ENCODE data around the gene CLEC3B. TPM values are rescaled to one million over a fixed set of nuclear protein-coding genes. Genes with fewer than 3 reads are reported as not detected.

Gene CLEC3B
- total and polyA plus RNA-seq, 10 of the 15 experiments (the other 5 are each of a cell fraction or from before 2014, with no cell fraction given) = 0.23 TPM; not detected in 9

DNA sequence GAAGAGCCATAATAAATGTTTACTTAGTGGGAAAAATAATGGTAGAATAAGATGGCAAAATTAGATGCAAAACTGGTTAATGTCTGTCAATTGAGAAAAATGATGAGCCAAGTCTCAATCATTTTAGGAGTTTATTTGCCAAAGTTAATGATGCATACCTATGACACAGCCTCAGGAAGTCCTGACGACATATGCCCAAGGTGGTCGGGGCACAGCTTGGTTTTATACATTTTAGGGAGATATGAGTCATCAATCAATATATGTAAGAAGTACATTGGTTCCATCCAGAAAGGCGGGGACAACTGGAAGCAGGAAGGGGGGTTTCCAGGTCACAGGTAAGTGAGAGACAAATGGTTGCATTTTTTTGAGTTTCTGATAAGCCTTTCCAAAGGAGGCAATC, 31.5 kb downstream of the CLEC3B start:
- POLR2A ChIA-PET = no interaction called here
- CTCF ChIA-PET = interaction anchor here (0.7 to 12.6 kb wide), 5 partner anchors 16 to 381 kb away, joined by 3 to 282 read pairs (median 8); no protein-coding TSS in a partner anchor
- no peak for DNase-seq (ENCODE audit: low read depth, low spot score)
- no TSS peak for BruUV-seq (replicated peaks)
- no peak for ATAC-seq
- SMC1A ChIA-PET (ENCODE audit: uncharacterized antibody, unreplicated experiment) = interaction anchor here (1.0 to 6.6 kb wide), 4 partner anchors 9 to 153 kb away, joined by 4 to 120 read pairs (median 18); no protein-coding TSS in a partner anchor
- no peak overlapping the region for H3K4me2 ChIP-seq (ENCODE audit: control insufficient read depth, insufficient read depth)
- 0% methylated on average over 3 of the region's 3 CpGs for WGBS (ENCODE audit: insufficient coverage, insufficient replicate concordance, low lambda C conversion rate, missing lambda C conversion rate)
- no peaks in the 10 kb centered on the region for H3K27me3 ChIP-seq (replicated peaks in 1 of 2; ENCODE audit: control insufficient read depth in 2 of 2, insufficient read depth in 2 of 2, low read length in 1 of 2)
- no peaks in the 10 kb centered on the region for H3K4me1 ChIP-seq (ENCODE audit: control insufficient read depth, insufficient read depth, low read length)
- H2AFZ ChIP-seq (ENCODE audit: control insufficient read depth, low read depth, low read length) = no peak overlapping the region
- no peaks in the 10 kb centered on the region for H3K79me2 ChIP-seq (ENCODE audit: control insufficient read depth, insufficient read depth, low read length)
- no peak overlapping the region for H3K9ac ChIP-seq (ENCODE audit: control insufficient read depth, insufficient read depth, low read length)
- H4K20me1 ChIP-seq (ENCODE audit: control insufficient read depth, insufficient read depth) = no peaks in the 10 kb centered on the region
- RAD21 ChIA-PET (ENCODE audit: unreplicated experiment) = interaction anchor here (1.8 to 4.9 kb wide), 2 partner anchors 15 to 153 kb away, joined by 4 to 101 read pairs; no protein-coding TSS in a partner anchor
- FAIRE-seq = no peak
- in situ Hi-C loops (cut with MboI) (no loop called here), intact Hi-C loops (cut with micrococcal nuclease; ENCODE audit: unreplicated experiment) (no loop called here)
- no peaks in the 10 kb centered on the region for H3K9me3 ChIP-seq (replicated peaks; ENCODE audit: control insufficient read depth, insufficient read depth, low read length)
- TF ChIP-seq POU2F2 (IDR thresholded peaks at IDR 0.05; ENCODE audit: borderline replicate concordance, low read depth, low read length) (no peak), ASH2L (IDR thresholded peaks at IDR 0.05; ENCODE audit: borderline replicate concordance, low read depth) (no peak), CBX5 (IDR thresholded peaks at IDR 0.05; ENCODE audit: low read depth) (no peak), ZNF274 (IDR thresholded peaks at IDR 0.05; ENCODE audit: insufficient read depth, insufficient read length) (no peak)
- H3K36me3 ChIP-seq (ENCODE audit: control insufficient read depth in 2 of 2, insufficient read depth in 2 of 2, low read length in 1 of 2) = no peaks in the 10 kb centered on the region
- H3K27ac ChIP-seq (ENCODE audit: control insufficient read depth, insufficient read depth) = no peak overlapping the region
- H3K4me3 ChIP-seq = no peak overlapping the region

GRCh38 chr3:45059132-45059531, 33.0 kb downstream of the CLEC3B start:
- intact Hi-C loops (cut with micrococcal nuclease; ENCODE audit: unreplicated experiment) (no loop called here), in situ Hi-C loops (cut with MboI) (no loop called here)
- ChIA-PET SMC1A (ENCODE audit: uncharacterized antibody, unreplicated experiment) (no interaction called here), CTCF (interaction anchor here (0.6 kb wide), 1 partner anchor 20 kb away, joined by 3 read pairs; no protein-coding TSS in a partner anchor), RAD21 (ENCODE audit: unreplicated experiment) (no interaction called here), POLR2A (no interaction called here)
- no TSS peak for BruUV-seq (replicated peaks)
- no peak overlapping the region for H3K27ac ChIP-seq (ENCODE audit: control insufficient read depth, insufficient read depth)
- H3K9me3 ChIP-seq (replicated peaks; ENCODE audit: control insufficient read depth, insufficient read depth, low read length) = no peaks in the 10 kb centered on the region
- no peak overlapping the region for H3K9ac ChIP-seq (ENCODE audit: control insufficient read depth, insufficient read depth, low read length)
- no peaks in the 10 kb centered on the region for H3K4me1 ChIP-seq (ENCODE audit: control insufficient read depth, insufficient read depth, low read length)
- H3K36me3 ChIP-seq (ENCODE audit: control insufficient read depth in 2 of 2, insufficient read depth in 2 of 2, low read length in 1 of 2) = no peaks in the 10 kb centered on the region
- FAIRE-seq (no peak), ATAC-seq (no peak), DNase-seq (ENCODE audit: low read depth, low spot score) (no peak)
- no peaks in the 10 kb centered on the region for H3K79me2 ChIP-seq (ENCODE audit: control insufficient read depth, insufficient read depth, low read length)
- H2AFZ ChIP-seq (ENCODE audit: control insufficient read depth, low read depth, low read length) = no peak overlapping the region
- no peaks in the 10 kb centered on the region for H4K20me1 ChIP-seq (ENCODE audit: control insufficient read depth, insufficient read depth)
- no peak overlapping the region for H3K4me3 ChIP-seq
- 69% methylated on average over 2 of the region's 2 CpGs for WGBS (ENCODE audit: insufficient coverage, insufficient replicate concordance, low lambda C conversion rate, missing lambda C conversion rate)
- H3K4me2 ChIP-seq (ENCODE audit: control insufficient read depth, insufficient read depth) = no peak overlapping the region
- no peaks in the 10 kb centered on the region for H3K27me3 ChIP-seq (replicated peaks in 1 of 2; ENCODE audit: control insufficient read depth in 2 of 2, insufficient read depth in 2 of 2, low read length in 1 of 2)
- TF ChIP-seq ETV6 (conservative IDR thresholded peaks at IDR 0.05 in 1 of 2, IDR thresholded peaks at IDR 0.05 in 1 of 2; ENCODE audit: borderline replicate concordance in 1 of 2, low read depth in 1 of 2) (no peak), CEBPB (IDR thresholded peaks at IDR 0.05; ENCODE audit: borderline replicate concordance in 1 of 2, low read depth in 2 of 2, low read length in 2 of 2) (no peak), ZNF24 (IDR thresholded peaks at IDR 0.05) (no peak), RAD51 (IDR thresholded peaks at IDR 0.05) (no peak), MEF2B (IDR thresholded peaks at IDR 0.05; ENCODE audit: partially characterized antibody, poor library complexity, severe bottlenecking) (no peak)
- TF ChIP-seq, protein P1, sequence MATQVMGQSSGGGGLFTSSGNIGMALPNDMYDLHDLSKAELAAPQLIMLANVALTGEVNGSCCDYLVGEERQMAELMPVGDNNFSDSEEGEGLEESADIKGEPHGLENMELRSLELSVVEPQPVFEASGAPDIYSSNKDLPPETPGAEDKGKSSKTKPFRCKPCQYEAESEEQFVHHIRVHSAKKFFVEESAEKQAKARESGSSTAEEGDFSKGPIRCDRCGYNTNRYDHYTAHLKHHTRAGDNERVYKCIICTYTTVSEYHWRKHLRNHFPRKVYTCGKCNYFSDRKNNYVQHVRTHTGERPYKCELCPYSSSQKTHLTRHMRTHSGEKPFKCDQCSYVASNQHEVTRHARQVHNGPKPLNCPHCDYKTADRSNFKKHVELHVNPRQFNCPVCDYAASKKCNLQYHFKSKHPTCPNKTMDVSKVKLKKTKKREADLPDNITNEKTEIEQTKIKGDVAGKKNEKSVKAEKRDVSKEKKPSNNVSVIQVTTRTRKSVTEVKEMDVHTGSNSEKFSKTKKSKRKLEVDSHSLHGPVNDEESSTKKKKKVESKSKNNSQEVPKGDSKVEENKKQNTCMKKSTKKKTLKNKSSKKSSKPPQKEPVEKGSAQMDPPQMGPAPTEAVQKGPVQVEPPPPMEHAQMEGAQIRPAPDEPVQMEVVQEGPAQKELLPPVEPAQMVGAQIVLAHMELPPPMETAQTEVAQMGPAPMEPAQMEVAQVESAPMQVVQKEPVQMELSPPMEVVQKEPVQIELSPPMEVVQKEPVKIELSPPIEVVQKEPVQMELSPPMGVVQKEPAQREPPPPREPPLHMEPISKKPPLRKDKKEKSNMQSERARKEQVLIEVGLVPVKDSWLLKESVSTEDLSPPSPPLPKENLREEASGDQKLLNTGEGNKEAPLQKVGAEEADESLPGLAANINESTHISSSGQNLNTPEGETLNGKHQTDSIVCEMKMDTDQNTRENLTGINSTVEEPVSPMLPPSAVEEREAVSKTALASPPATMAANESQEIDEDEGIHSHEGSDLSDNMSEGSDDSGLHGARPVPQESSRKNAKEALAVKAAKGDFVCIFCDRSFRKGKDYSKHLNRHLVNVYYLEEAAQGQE (IDR thresholded peaks at IDR 0.05; ENCODE audit: low read depth, low read length) = no peak
- TF ChIP-seq, protein P2, sequence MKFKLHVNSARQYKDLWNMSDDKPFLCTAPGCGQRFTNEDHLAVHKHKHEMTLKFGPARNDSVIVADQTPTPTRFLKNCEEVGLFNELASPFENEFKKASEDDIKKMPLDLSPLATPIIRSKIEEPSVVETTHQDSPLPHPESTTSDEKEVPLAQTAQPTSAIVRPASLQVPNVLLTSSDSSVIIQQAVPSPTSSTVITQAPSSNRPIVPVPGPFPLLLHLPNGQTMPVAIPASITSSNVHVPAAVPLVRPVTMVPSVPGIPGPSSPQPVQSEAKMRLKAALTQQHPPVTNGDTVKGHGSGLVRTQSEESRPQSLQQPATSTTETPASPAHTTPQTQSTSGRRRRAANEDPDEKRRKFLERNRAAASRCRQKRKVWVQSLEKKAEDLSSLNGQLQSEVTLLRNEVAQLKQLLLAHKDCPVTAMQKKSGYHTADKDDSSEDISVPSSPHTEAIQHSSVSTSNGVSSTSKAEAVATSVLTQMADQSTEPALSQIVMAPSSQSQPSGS (IDR thresholded peaks at IDR 0.05; ENCODE audit: low read length) = no peak
